Epithelial cell of proximal tubule (primary cell): ENCODE data around the gene PANX1. TPM values are rescaled to one million over a fixed set of nuclear protein-coding genes. Genes with fewer than 3 reads are reported as not detected.

Source experiments
- DNase-seq: peaks from one replicate; pipeline ENCODE4 v3.0.0-alpha.2; 2011; ENCODE audit warnings: low read depth
- H3K4me3 ChIP-seq: 2 replicates; pipeline ENCODE4 v1.5.1; 2011; ENCODE audit warnings: low read depth, mild to moderate bottlenecking, low read length
- total RNA-seq: library from RNA; depleted of rRNA; stranded (reverse); fragments of >200 nt; gene quantifications from 2 replicates; pipeline ENCODE4 v1.2.3, GENCODE V29; 2015
- TF ChIP-seq, protein P1 (sequence below): conservative IDR thresholded peaks from 2 replicates; pipeline ENCODE4 v1.5.1; 2012; ENCODE audit warnings: low read depth, mild to moderate bottlenecking, low read length

Gene PANX1
- total RNA-seq, 1 donor from 2014 or later: 28.9 TPM

DNA sequence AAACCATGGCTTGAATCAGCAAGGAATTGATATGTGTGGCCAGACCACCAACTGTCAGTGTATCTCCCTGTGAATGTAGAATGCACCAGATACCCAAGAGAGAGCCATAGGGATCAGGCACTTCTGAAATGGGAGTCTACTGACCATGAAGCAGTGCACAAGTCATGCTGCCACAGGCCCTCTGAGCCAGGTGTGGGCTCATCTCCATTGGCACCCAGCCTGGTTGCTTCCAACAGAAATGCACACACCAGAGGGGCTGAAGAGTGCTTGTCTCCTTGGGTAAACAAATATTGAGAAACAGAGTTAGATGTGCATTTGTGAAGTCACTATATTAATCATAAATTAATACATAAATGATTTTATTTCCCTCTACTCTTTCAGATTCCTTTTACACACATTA lies 28.4 kb upstream of the PANX1 start:
- no peak overlapping the region for H3K4me3 ChIP-seq
- TF ChIP-seq, protein P1, sequence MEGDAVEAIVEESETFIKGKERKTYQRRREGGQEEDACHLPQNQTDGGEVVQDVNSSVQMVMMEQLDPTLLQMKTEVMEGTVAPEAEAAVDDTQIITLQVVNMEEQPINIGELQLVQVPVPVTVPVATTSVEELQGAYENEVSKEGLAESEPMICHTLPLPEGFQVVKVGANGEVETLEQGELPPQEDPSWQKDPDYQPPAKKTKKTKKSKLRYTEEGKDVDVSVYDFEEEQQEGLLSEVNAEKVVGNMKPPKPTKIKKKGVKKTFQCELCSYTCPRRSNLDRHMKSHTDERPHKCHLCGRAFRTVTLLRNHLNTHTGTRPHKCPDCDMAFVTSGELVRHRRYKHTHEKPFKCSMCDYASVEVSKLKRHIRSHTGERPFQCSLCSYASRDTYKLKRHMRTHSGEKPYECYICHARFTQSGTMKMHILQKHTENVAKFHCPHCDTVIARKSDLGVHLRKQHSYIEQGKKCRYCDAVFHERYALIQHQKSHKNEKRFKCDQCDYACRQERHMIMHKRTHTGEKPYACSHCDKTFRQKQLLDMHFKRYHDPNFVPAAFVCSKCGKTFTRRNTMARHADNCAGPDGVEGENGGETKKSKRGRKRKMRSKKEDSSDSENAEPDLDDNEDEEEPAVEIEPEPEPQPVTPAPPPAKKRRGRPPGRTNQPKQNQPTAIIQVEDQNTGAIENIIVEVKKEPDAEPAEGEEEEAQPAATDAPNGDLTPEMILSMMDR: no peak
- no peak for DNase-seq

DNA sequence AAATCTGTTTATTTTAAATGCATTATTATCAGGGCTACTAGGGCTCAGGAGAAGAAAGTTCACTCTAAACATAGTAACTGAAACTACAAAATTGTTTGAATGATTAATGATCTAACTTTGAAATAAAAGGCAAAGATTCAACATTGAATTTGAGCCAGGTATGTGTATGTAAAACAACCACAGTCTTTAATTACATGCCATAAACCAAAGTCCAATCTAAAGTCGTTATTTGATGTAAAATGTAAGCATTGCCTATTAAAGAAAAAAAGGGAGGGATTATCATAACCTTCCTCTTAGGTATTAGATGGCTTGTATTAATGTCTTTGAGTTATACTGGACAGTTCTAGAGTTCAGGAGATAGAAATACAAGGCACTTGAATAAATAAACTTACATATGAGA lies 25.2 kb upstream of the PANX1 start:
- no peak overlapping the region for H3K4me3 ChIP-seq
- no peak for DNase-seq
- TF ChIP-seq, protein P1: no peak

DNA sequence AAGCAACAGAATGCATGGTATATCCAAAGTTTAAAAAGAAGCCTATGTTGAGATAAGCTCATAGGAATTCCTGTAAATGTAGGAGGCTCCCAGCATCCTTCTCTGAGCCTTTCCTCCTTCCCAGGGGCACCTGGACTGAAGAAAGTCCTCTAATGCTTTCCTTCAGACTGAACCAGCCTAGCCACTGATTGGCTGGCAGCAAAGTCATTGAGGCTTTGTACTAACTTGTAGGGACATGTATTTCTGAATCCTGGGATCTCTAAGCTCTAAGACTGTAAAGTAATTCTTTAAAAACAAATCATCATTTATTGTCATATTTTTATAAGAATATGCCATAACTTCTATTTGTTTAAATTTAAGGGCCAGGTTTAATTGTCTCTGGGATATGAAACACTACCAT lies 23.9 kb upstream of the PANX1 start:
- H3K4me3 ChIP-seq: no peak overlapping the region
- TF ChIP-seq, protein P1: no peak
- DNase-seq: no peak

GRCh38 chr11:94106716-94107115 lies 21.9 kb upstream of the PANX1 start:
- DNase-seq: no peak
- H3K4me3 ChIP-seq: no peak overlapping the region
- TF ChIP-seq, protein P1: no peak

- H3K4me3 ChIP-seq: no peak overlapping the region
- no peak for DNase-seq
- TF ChIP-seq, protein P1: peak; percentile 57
These were observed 21.3 kb upstream of the PANX1 start for GRCh38 chr11:94107363-94107762.

DNA sequence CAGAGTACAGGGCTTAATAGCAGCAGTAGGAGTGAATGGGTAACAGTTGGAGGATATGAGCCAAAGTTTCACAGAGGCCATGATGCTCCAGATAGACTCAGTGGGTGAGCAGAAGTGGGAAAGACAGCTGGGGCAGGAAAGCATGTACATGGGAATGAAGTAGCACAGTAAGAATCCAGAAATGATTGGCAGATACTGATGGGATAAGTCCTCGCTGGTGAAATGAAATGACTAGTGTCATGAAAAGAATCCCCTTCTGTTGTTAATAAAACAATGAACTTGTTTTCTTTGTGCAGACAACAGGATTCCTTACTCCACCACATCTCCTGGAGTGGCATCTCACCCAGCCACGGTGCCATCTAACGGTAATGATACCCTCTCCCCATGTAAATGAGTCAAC lies 17.4 kb upstream of the PANX1 start:
- H3K4me3 ChIP-seq: no peak overlapping the region
- DNase-seq: no peak
- TF ChIP-seq, protein P1: no peak

DNA sequence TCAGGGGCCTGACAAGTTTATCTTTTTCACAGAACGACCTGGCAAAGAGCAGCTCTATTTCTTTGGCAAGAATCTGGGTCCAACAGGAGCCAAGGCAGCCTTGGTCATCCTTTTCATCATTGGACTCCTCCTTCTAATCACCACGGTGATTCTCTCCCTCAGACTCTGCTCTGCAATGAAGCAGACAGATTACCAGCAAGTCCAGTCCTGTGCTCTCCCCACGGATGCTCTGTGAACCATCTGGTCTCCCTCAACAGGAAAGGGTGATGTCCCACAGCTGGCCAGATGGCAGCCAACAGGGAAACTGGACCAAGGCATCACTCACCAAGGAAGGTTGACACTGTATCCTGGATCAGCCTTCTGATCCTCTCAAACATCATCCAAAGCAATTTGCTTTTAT lies 17.0 kb upstream of the PANX1 start:
- TF ChIP-seq, protein P1: no peak
- no peak for DNase-seq
- H3K4me3 ChIP-seq: no peak overlapping the region
